ENCODE data around the gene CADM1. TPM values are rescaled to one million over a fixed set of nuclear protein-coding genes. Genes with fewer than 3 reads are reported as not detected.

The CADM1 gene
- total RNA-seq (2022; extraction: Qiagen RNA extraction) = 17.8 to 24.5 TPM (median 22.7 TPM) in 5 replicates

DNA sequence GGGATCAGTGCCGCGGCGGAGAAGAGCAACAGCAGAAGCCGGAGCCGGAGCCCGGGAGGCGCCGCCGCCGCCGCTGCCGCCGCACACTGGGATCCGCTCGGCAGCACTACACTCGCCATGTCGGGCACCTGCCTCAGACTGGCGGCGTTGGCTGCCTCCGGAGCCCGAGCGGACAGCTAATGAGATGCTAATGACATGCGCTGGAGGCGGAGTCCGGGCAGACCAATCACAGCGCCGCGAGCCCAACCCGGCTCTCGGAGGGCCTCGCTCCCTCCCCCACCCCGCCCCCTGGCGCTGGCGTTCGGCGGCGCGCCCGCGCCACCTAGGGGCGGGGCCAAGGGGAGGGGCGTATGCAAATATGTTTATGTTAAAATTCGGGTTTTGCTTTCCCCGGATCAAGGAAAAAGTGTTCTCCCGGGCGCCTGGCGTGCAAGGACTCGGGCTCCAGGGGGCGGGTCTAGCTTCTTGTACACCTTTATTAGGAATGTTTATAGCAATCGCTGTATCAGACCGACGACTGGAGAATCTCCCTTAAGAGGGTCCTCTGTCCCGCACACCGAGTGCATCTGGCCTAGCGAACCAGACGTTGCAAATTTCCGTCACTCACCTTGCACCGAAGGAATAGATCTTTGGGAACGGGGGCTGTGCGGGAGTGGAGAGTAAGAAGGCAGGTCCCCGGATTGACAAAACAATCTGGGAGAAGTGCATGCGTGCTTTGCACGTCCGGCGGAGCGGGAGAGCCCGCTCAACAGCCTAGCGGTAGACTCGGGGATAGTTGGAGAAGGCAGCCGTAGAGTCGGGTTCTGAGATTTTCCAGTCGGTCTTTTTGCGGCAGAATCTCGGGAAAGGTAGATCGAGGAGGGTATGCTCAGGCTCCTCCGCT is at the start of gene CADM1:
TSS of gene CADM1 (minus strand) at position 140 of the 883 bp plus-strand sequence.

